Hepatocyte (in vitro differentiated cells): ENCODE results near the gene ZNHIT1.

Experiments
- CTCF ChIP-seq: fragments of 200-600 bp; sonication (generic); IDR thresholded peaks from 2 replicates; pipeline ENCODE4 v1.5.1; 2016; ENCODE audit warnings: antibody characterized with exemption, mild to moderate bottlenecking; ENCODE audit not compliant: poor library complexity
- EZH2 ChIP-seq: fragments of 200-600 bp; sonication (generic); IDR thresholded peaks from 2 replicates; pipeline ENCODE4 v1.6.1; 2016; ENCODE audit warnings: antibody characterized with exemption, mild to moderate bottlenecking, borderline replicate concordance
- EZH2phosphoT487 ChIP-seq: fragments of 200-600 bp; sonication (generic); IDR thresholded peaks from one replicate; pipeline ENCODE4 v1.6.1; 2018; ENCODE audit warnings: antibody characterized with exemption, mild to moderate bottlenecking, low read depth, moderate library complexity; ENCODE audit not compliant: unreplicated experiment, severe bottlenecking

- TF ChIP-seq CTCF (no peak), EZH2 (no peak), EZH2phosphoT487 (no peak)
Observed at GRCh38 chr7:101177644-101178043, 40.3 kb upstream of the ZNHIT1 start.
